Measurements from ENCODE around the gene NVL.

Gene NVL

GRCh38 chr1:224338150-224338838, 8.3 kb upstream of the NVL start:
- ATAC-seq (ENCODE audit: insufficient read depth, low read depth) (peak; percentile 59; the same call in 2 of the 3 replicates), DNase-seq (no peak)
- Histone ChIP-seq H3K79me2 (ENCODE audit: insufficient read depth, low read length) (no peaks in the 10 kb centered on the region), H3K9ac (ENCODE audit: low read depth, low read length) (no peak overlapping the region), H3K36me3 (ENCODE audit: insufficient read depth, low read length) (no peaks in the 10 kb centered on the region), H3K27ac (ENCODE audit: low read length) (no peak overlapping the region), H2AFZ (ENCODE audit: low read depth, low read length) (no peak overlapping the region), H3K4me1 (ENCODE audit: insufficient read depth, low read length) (peaks cover 6% of the 10 kb centered on the region), H3K4me2 (ENCODE audit: insufficient read depth, low read length) (no peak overlapping the region), H3K4me3 (ENCODE audit: low read depth in 1 of 2, low read length in 2 of 2) (no peak overlapping the region), H3K9me3 (ENCODE audit: insufficient read depth, low read length, severe bottlenecking) (peaks cover 3% of the 10 kb centered on the region), H3K27me3 (ENCODE audit: insufficient read depth, low read length, poor library complexity) (peaks cover 4% of the 10 kb centered on the region), H4K20me1 (ENCODE audit: insufficient read depth, low read length) (no peaks in the 10 kb centered on the region)
- no peak for TF ChIP-seq CTCF (IDR thresholded peaks at IDR 0.05; ENCODE audit: borderline replicate concordance, extremely low read depth, low read length, poor library complexity, severe bottlenecking)
- no peak for TF ChIP-seq EZH2 (IDR thresholded peaks at IDR 0.05; ENCODE audit: borderline replicate concordance, low read depth, low read length, severe bottlenecking)

GRCh38 chr1:224333939-224334786, 4.2 kb upstream of the NVL start:
- Histone ChIP-seq H3K4me2 (ENCODE audit: insufficient read depth, low read length) (peak overlapping the region; percentile 38), H2AFZ (ENCODE audit: low read depth, low read length) (peak overlapping the region; percentile 59; the same call in 1 of the 2 replicates), H3K27ac (ENCODE audit: low read length) (no peak overlapping the region), H3K79me2 (ENCODE audit: insufficient read depth, low read length) (peaks cover 9% of the 10 kb centered on the region), H3K4me1 (ENCODE audit: insufficient read depth, low read length) (peaks cover 22% of the 10 kb centered on the region), H3K36me3 (ENCODE audit: insufficient read depth, low read length) (peaks cover 3% of the 10 kb centered on the region; the same call in 1 of the 2 replicates), H4K20me1 (ENCODE audit: insufficient read depth, low read length) (no peaks in the 10 kb centered on the region), H3K27me3 (ENCODE audit: insufficient read depth, low read length, poor library complexity) (peaks cover 4% of the 10 kb centered on the region), H3K9ac (ENCODE audit: low read depth, low read length) (no peak overlapping the region), H3K4me3 (ENCODE audit: low read depth in 1 of 2, low read length in 2 of 2) (no peak overlapping the region), H3K9me3 (ENCODE audit: insufficient read depth, low read length, severe bottlenecking) (no peaks in the 10 kb centered on the region)
- ATAC-seq (ENCODE audit: insufficient read depth, low read depth) (no peak), DNase-seq (no peak)
- TF ChIP-seq EZH2 (IDR thresholded peaks at IDR 0.05; ENCODE audit: borderline replicate concordance, low read depth, low read length, severe bottlenecking): no peak
- no peak for TF ChIP-seq CTCF (IDR thresholded peaks at IDR 0.05; ENCODE audit: borderline replicate concordance, extremely low read depth, low read length, poor library complexity, severe bottlenecking)

GRCh38 chr1:224333309-224333926, 3.4 kb upstream of the NVL start:
- Histone ChIP-seq H2AFZ (ENCODE audit: low read depth, low read length) (peak overlapping the region; percentile 65), H3K79me2 (ENCODE audit: insufficient read depth, low read length) (peaks cover 17% of the 10 kb centered on the region), H3K9ac (ENCODE audit: low read depth, low read length) (peak overlapping the region; percentile 3; the same call in 1 of the 2 replicates), H3K4me3 (ENCODE audit: low read depth in 1 of 2, low read length in 2 of 2) (no peak overlapping the region), H3K27ac (ENCODE audit: low read length) (no peak overlapping the region), H4K20me1 (ENCODE audit: insufficient read depth, low read length) (no peaks in the 10 kb centered on the region), H3K36me3 (ENCODE audit: insufficient read depth, low read length) (peaks cover 3% of the 10 kb centered on the region; the same call in 1 of the 2 replicates), H3K4me1 (ENCODE audit: insufficient read depth, low read length) (peaks cover 29% of the 10 kb centered on the region), H3K4me2 (ENCODE audit: insufficient read depth, low read length) (peak overlapping the region; percentile 38), H3K27me3 (ENCODE audit: insufficient read depth, low read length, poor library complexity) (peaks cover 2% of the 10 kb centered on the region), H3K9me3 (ENCODE audit: insufficient read depth, low read length, severe bottlenecking) (no peaks in the 10 kb centered on the region)
- DNase-seq (peak; percentile 40), ATAC-seq (ENCODE audit: insufficient read depth, low read depth) (peak; percentile 67)
- TF ChIP-seq CTCF (IDR thresholded peaks at IDR 0.05; ENCODE audit: borderline replicate concordance, extremely low read depth, low read length, poor library complexity, severe bottlenecking): peak; percentile 81
- TF ChIP-seq EZH2 (IDR thresholded peaks at IDR 0.05; ENCODE audit: borderline replicate concordance, low read depth, low read length, severe bottlenecking): no peak

Measured in DND-41 (cell line).